Ishikawa (cell line): ENCODE data around the gene KRTAP10-8.

Experiments used
- CEBPB ChIP-seq: IDR thresholded peaks from 2 replicates; pipeline ENCODE4 v1.6.1; 2012
- CREB1 ChIP-seq: IDR thresholded peaks from 2 replicates; pipeline ENCODE4 v1.6.1; 2012; ENCODE audit warnings: low read depth
- EGR1 ChIP-seq: IDR thresholded peaks from 2 replicates; pipeline ENCODE4 v1.6.1; 2012
- EP300 ChIP-seq: IDR thresholded peaks from 2 replicates; pipeline ENCODE4 v1.6.1; 2012; ENCODE audit warnings: borderline replicate concordance
- FOXM1 ChIP-seq: IDR thresholded peaks from 2 replicates; pipeline ENCODE4 v1.6.1; 2012; ENCODE audit warnings: low read depth, borderline replicate concordance
- NFIC ChIP-seq: IDR thresholded peaks from 2 replicates; pipeline ENCODE4 v1.6.1; 2012
- RAD21 ChIP-seq: IDR thresholded peaks from 2 replicates; pipeline ENCODE4 v1.6.1; 2012; ENCODE audit warnings: low read depth
- TAF1 ChIP-seq: IDR thresholded peaks from 2 replicates; pipeline ENCODE4 v1.6.1; 2012; ENCODE audit warnings: low read depth, mild to moderate bottlenecking
- TCF12 ChIP-seq: IDR thresholded peaks from 2 replicates; pipeline ENCODE4 v1.6.1; 2012; ENCODE audit warnings: low read depth
- TEAD4 ChIP-seq: IDR thresholded peaks from 2 replicates; pipeline ENCODE4 v1.6.1; 2012
- YY1 ChIP-seq: IDR thresholded peaks from 2 replicates; pipeline ENCODE4 v1.6.1; 2012; ENCODE audit warnings: low read depth
- ZBTB7A ChIP-seq: IDR thresholded peaks from 2 replicates; pipeline ENCODE4 v1.6.1; 2012; ENCODE audit warnings: low read depth
- TF ChIP-seq, protein P1 (sequence below): IDR thresholded peaks from 2 replicates; pipeline ENCODE4 v1.6.1; 2012
- TF ChIP-seq, protein P2 (sequence below): IDR thresholded peaks from 2 replicates; pipeline ENCODE4 v1.6.1; 2012
- TF ChIP-seq, protein P3 (sequence below): IDR thresholded peaks from 2 replicates; pipeline ENCODE4 v1.6.1; 2012; ENCODE audit warnings: low read depth, mild to moderate bottlenecking

The KRTAP10-8 gene

DNA sequence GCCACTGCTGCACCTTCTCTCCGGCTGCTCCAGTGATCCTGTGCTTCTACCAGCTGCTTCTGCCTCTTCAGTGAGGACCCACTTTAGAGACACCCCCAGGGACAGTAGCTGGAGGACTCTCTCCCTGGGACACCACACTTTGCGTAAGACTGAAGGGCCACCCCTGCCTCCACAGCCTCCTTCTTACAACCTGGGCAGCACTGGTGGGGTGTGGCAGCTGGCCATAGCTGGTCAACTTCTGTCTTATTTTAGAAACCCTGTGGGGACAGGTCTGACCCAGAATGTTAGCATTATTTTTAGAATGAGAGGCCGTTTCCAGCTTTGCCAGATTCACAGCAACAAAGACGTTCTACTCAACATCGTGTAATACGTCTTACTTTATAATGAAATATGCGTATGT lies 13.9 kb downstream of the KRTAP10-8 start:
- TF ChIP-seq FOXM1 (no peak), TCF12 (no peak), ZBTB7A (no peak), TAF1 (no peak), EGR1 (no peak), CREB1 (no peak), EP300 (no peak), YY1 (no peak)
- TF ChIP-seq, protein P1, sequence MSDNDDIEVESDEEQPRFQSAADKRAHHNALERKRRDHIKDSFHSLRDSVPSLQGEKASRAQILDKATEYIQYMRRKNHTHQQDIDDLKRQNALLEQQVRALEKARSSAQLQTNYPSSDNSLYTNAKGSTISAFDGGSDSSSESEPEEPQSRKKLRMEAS, result no peak
- TF ChIP-seq, protein P2, sequence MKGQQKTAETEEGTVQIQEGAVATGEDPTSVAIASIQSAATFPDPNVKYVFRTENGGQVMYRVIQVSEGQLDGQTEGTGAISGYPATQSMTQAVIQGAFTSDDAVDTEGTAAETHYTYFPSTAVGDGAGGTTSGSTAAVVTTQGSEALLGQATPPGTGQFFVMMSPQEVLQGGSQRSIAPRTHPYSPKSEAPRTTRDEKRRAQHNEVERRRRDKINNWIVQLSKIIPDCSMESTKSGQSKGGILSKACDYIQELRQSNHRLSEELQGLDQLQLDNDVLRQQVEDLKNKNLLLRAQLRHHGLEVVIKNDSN, result no peak
- TF ChIP-seq, protein P3, sequence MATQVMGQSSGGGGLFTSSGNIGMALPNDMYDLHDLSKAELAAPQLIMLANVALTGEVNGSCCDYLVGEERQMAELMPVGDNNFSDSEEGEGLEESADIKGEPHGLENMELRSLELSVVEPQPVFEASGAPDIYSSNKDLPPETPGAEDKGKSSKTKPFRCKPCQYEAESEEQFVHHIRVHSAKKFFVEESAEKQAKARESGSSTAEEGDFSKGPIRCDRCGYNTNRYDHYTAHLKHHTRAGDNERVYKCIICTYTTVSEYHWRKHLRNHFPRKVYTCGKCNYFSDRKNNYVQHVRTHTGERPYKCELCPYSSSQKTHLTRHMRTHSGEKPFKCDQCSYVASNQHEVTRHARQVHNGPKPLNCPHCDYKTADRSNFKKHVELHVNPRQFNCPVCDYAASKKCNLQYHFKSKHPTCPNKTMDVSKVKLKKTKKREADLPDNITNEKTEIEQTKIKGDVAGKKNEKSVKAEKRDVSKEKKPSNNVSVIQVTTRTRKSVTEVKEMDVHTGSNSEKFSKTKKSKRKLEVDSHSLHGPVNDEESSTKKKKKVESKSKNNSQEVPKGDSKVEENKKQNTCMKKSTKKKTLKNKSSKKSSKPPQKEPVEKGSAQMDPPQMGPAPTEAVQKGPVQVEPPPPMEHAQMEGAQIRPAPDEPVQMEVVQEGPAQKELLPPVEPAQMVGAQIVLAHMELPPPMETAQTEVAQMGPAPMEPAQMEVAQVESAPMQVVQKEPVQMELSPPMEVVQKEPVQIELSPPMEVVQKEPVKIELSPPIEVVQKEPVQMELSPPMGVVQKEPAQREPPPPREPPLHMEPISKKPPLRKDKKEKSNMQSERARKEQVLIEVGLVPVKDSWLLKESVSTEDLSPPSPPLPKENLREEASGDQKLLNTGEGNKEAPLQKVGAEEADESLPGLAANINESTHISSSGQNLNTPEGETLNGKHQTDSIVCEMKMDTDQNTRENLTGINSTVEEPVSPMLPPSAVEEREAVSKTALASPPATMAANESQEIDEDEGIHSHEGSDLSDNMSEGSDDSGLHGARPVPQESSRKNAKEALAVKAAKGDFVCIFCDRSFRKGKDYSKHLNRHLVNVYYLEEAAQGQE, result no peak

DNA sequence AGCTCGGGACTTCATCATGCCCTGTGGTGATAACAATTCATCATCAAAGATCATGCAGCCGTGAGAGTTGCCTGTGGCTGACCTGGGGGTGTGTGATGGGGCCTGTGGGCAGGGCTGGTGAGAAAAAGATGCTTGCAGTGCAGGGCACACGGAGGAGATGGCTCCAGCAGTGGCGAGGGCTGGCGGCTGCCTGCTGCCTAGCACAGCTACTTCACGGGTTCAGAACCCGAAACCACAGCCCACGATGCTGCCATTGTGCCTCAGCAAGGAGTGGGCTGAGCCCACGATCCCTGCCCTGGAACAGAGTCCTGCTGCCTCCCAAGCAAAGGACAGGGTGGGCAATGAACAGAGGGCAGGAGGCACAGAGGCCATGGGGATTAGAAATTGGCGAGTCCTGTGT lies 14.4 kb downstream of the KRTAP10-8 start:
- TF ChIP-seq, protein P3, result no peak
- TF ChIP-seq CREB1, result no peak

DNA sequence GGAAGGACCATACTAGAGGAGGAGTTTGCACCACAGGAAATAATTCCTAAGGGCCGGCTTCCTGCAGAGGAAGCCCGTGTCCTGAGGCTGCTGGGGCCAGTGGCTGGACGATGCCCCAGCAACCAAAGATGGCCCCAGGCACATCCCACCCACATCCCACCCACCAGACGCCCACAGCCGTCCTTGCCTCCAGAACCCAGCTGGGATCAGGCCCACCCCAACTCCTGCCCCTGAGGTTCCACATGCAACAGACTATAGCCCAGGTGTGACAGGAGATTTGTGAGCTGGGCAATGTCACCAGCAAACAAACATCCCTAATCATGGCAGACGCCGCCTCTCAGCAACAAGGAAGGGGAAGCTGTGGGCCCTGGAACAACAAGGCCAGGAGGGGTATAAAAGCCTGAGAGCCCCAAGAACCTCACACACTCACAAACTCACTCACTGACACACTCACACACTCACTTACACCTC lies 14.8 kb downstream of the KRTAP10-8 start, which contains the start of gene KRTAP10-9:
TSS of gene KRTAP10-9 (plus strand) at position 421 of the 471 bp plus-strand sequence. CDS start 79 bp downstream, outside the sequence.
- TF ChIP-seq YY1 (no peak), RAD21 (no peak), CEBPB (no peak), TCF12 (no peak), FOXM1 (no peak)
- TF ChIP-seq, protein P2, result no peak

DNA sequence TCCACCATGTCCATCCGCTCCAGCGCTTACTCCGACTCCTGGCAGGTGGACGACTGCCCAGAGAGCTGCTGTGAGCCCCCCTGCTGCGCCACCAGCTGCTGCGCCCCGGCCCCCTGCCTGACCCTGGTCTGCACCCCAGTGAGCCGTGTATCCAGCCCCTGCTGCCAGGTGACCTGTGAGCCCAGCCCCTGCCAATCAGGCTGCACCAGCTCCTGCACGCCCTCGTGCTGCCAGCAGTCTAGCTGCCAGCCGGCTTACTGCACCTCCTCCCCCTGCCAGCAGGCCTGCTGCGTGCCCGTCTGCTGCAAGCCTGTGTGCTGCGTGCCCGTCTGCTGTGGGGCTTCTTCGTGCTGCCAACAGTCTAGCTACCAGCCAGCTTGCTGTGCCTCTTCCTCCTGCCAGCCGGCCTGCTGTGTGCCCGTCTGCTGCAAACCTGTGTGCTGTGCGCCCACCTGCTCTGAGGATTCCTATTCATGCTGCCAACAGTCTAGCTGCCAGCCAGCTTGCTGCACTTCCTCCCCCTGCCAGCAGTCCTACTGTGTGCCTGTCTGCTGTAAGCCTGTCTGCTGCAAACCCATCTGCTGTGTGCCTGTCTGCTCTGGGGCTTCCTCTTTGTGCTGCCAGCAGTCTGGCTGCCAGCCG lies 15.4 kb downstream of the KRTAP10-8 start:
- 0 out of 2 replicates have a peak, but pooled peaks have one; percentile 13 for TF ChIP-seq TEAD4
- TF ChIP-seq NFIC, result peak; percentile 40; the same call in 1 of the 2 replicates
- TF ChIP-seq TCF12, result peak; percentile 20; the same call in 1 of the 2 replicates

DNA sequence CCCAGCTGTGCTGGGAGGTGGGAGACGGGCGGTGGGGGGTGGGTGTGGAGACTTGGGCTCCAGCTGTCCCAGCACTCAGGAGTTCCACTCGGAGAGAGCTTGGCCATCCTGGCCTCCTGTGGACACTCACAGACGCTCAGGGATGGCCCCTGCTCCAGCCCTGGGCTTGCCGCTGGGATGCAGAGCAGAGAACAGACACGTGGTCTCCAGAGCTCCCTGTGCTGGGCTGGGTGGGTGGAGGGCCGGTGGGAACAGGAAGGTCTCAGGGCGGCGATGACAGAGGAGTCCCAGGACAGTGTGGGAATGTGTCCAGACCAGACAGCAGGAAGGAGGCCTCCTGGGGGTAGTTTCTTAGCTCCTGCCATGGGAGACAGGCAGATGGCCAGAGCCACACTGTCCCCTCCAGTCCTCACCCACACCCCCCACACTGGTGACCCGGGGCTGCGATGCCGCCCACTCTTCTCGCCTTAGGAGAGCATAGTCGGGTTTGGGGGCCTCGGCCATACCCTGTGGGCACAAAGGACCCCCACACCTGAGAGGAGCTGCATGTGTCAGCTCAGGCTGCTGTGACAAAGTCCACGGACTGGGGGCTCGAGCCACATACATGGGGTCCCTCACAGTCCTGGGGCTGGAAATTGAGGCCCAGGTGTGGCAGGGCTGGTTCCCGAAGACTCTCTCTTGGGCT lies 17.0 kb downstream of the KRTAP10-8 start:
- no peak for TF ChIP-seq YY1
- TF ChIP-seq CEBPB, result no peak
- TF ChIP-seq EGR1, result no peak
- TF ChIP-seq RAD21, result no peak
- TF ChIP-seq ZBTB7A, result no peak
- TF ChIP-seq, protein P1, result no peak
- no peak for TF ChIP-seq TEAD4
- TF ChIP-seq TCF12, result no peak
- no peak for TF ChIP-seq NFIC
- TF ChIP-seq FOXM1, result no peak
- TF ChIP-seq, protein P2, result no peak
- no peak for TF ChIP-seq CREB1
- TF ChIP-seq, protein P3, result no peak
- TF ChIP-seq TAF1, result no peak
- no peak for TF ChIP-seq EP300
